Cardiac fibroblast (primary cell): ENCODE measurements around the gene ARHGEF4.
A peak's percentile ranks its signal among the peaks of the same experiment; 100 is the strongest.
"Not testable (repeated sequence)": the region's sequence is repeated elsewhere in the genome, so short reads cannot be mapped to it uniquely, and the experiment has no call there.

Source experiments
- DNase-seq, 2 donors: peaks; one replicate each; pipeline versions ENCODE4 v3.0.0 to v3.0.0-alpha.2; 2010; ENCODE audit warnings: low read depth in 2 of 2
- H3K4me3 ChIP-seq, 2 donors: replicated peaks in 1 of 2; 1 replicate in 1 of 2; 2 replicates in 1 of 2; pipeline ENCODE4 v1.5.1; 2011; ENCODE audit warnings: low read depth in 2 of 2, low read length in 2 of 2, mild to moderate bottlenecking in 2 of 2, moderate library complexity in 1 of 2
- CTCF ChIP-seq: IDR thresholded peaks from one replicate; pipeline ENCODE4 v1.5.1; 2011; ENCODE audit warnings: low read depth, mild to moderate bottlenecking, low read length, inconsistent platforms

Gene ARHGEF4

GRCh38 chr2:131063501-131064283 is 227.0 kb downstream of the ARHGEF4 start:
- DNase-seq = no peak
- no peak overlapping the region for H3K4me3 ChIP-seq
- TF ChIP-seq CTCF = no peak

DNA sequence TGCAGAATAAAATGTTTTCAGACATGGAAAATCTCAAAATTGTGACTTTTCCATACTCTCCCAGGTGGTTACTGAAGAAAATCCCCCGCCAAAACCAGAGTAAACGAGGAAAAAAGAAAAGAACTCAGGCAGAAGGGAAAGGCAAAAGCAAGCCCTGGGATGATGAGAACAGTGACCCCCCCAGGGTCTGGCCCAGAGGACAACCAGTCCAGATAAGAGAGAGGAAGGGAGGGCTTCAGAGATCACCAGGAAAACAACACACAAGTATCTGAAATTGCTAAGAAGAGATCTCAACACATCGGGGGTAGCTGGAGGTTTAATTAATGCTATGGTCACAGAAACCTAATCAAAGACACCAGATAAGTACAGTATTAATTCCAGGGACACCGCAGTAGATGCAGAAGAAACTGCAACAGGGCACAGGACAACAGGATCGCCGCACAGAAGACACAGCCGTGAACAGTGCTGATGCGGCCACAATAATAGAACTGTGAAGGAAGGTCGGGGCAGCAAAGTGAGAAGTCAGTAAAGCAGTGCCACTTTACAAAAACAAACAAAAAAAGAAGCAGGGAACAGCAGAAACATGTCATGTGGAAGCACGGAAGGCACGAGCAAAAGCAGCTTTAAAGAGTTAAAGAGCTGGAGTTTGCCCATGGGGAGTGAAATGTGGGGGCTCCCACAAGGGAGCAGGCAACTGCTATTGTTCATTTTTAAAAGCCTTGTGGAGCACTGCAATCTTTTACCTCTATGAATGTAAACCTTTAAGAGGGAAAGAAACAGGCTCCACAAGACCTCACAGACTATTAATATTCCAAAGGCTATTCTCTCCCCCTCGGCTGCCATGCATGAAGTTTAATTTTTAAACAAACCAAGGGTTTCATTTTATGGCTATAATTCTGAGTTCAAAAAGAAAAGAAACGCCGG is 228.1 kb downstream of the ARHGEF4 start:
- no peak for DNase-seq
- TF ChIP-seq CTCF = no peak
- no peak overlapping the region for H3K4me3 ChIP-seq

GRCh38 chr2:131067465-131068125 is 230.9 kb downstream of the ARHGEF4 start:
- H3K4me3 ChIP-seq = no peak overlapping the region
- no peak for TF ChIP-seq CTCF
- no peak for DNase-seq

DNA sequence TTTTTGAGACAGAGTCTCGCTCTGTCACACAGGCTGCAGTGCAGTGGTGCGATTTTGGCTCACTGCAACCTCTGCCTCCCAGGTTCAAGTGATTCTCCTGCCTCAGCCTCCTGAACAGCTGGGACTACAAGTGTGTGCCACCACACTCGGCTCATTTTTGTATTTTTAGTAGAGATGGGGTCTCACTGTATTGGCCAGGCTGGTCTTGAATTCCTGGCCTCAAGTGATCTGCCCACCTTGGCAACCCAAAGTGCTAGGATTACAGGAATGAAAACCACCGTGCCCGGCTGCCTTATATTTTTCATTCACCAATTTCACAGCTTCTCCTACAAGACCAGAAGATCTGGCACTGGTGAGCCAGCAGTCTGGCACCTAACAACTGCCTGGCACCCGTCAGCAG is 231.5 kb downstream of the ARHGEF4 start:
- DNase-seq, H3K4me3 ChIP-seq: not testable (repeated sequence)

- not testable (repeated sequence) for DNase-seq, H3K4me3 ChIP-seq
Observed at GRCh38 chr2:131075578-131075977, 238.9 kb downstream of the ARHGEF4 start.

GRCh38 chr2:131076707-131077106 is 240.0 kb downstream of the ARHGEF4 start:
- no peak overlapping the region for H3K4me3 ChIP-seq
- no peak for TF ChIP-seq CTCF
- peak; percentile 28 to 71 for DNase-seq

- TF ChIP-seq CTCF = no peak
- H3K4me3 ChIP-seq = no peak overlapping the region
- DNase-seq = no peak
Observed at GRCh38 chr2:131077182-131077846, 240.6 kb downstream of the ARHGEF4 start.
